ENCODE measurements around the gene DDX31.

DDX31 gene

GRCh38 chr9:132690696-132691095 lies 20.9 kb upstream of the DDX31 start:
- peaks cover 6 to 8% of the 10 kb centered on the region in 2 donors for H3K9me3 Mint-ChIP-seq
- no peaks in the 10 kb centered on the region for H3K4me1 Mint-ChIP-seq
- no peaks in the 10 kb centered on the region for H3K27me3 Mint-ChIP-seq
- no peak overlapping the region for H3K4me3 Mint-ChIP-seq
- no peak for DNase-seq
- H3K27ac Mint-ChIP-seq: no peak overlapping the region
- ATAC-seq: no peak

DNA sequence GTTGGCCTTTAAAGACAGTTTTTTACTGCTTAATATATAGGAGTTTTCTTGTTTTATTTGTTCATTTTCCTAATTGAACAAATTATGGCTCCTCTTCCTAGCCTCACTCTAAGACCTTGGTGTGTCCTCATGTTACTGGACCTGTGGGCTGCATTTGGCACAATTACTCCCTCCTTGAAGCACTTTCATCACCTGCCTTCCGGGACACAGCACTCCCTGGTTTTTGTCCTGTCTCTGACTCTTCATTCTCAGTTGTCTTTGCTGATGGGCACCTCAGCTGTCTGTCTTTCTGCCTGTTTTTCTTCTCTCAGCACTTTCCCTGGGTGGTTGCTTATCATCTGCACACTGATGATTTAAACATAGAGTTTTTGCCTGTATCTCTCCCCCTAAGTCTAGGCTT lies 14.1 kb upstream of the DDX31 start:
- no peak for DNase-seq
- no peaks in the 10 kb centered on the region for H3K9me3 Mint-ChIP-seq
- ATAC-seq: no peak
- no peak overlapping the region for H3K4me3 Mint-ChIP-seq
- H3K27me3 Mint-ChIP-seq: no peaks in the 10 kb centered on the region
- no peak overlapping the region for H3K27ac Mint-ChIP-seq
- H3K4me1 Mint-ChIP-seq: peaks cover 28% of the 10 kb centered on the region

DNA sequence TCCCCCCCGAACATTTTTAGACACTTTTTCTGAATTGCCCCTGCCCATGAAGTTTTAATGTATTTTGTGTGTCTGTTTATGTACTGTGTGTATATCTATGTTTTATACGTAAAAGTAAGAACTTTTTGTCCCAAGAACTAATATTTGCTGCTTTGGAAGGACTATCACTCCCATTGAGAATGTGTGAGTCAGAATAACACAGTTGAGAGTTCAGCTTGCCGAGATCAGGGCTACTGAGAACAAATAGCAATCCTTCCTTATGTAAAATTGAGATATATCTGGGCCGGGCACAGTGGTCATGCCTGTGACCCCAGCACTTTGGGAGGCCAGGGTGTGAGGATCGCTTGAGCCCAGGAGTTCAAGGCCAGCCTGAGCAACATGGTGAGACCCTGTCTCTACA lies 11.8 kb upstream of the DDX31 start:
- H3K4me3 Mint-ChIP-seq: no peak overlapping the region
- ATAC-seq (no peak), DNase-seq (no peak)
- no peaks in the 10 kb centered on the region for H3K27me3 Mint-ChIP-seq
- H3K4me1 Mint-ChIP-seq: peaks cover 43% of the 10 kb centered on the region
- no peak overlapping the region for H3K27ac Mint-ChIP-seq
- H3K9me3 Mint-ChIP-seq: no peaks in the 10 kb centered on the region

DNA sequence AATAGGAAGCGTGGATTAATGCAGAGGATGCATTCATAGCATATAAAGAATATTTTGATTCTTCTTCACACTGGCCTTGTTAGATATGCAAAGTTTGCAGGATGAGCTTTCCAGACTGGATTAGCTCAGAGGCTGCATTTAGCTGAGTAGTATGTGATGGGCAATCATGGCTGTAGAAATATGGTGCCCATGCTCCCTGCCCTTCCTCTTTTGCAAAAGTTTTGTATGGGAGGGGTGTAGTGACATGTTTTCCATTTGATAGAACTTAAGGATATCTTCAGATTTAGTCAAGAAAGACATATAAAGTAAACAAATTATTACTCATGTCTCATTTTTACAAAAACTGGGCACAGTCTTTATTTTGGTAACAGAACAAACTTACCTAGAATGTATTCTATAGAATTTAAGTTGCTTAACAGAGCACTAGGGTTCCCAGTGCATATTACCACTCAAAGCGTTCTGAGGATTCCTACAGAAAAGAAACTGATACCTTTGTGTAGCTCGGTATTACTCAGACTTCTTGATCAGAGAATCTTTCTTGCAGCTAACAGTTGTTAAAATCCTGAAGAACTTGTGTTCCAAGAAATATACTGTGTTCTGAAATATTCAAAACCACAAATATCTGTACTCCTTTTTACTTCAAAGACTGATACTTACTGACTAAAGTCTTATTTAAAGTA lies 10.3 kb upstream of the DDX31 start:
- DNase-seq (no peak), ATAC-seq (peak; percentile 86)

GRCh38 chr9:132677976-132678375 lies 8.2 kb upstream of the DDX31 start:
- ATAC-seq (no peak), DNase-seq (no peak)
- H3K4me1 Mint-ChIP-seq: peaks cover 61% of the 10 kb centered on the region
- no peaks in the 10 kb centered on the region for H3K27me3 Mint-ChIP-seq
- H3K9me3 Mint-ChIP-seq: no peaks in the 10 kb centered on the region
- H3K4me3 Mint-ChIP-seq: no peak overlapping the region
- no peak overlapping the region for H3K27ac Mint-ChIP-seq

More for the DNA sequence above, 10.3 kb upstream of the DDX31 start:
- Mint-ChIP-seq H3K4me1 (peaks cover 43% of the 10 kb centered on the region), H3K9me3 (no peaks in the 10 kb centered on the region), H3K27ac (no peak overlapping the region), H3K4me3 (peak overlapping the region in 1 of 2 donors; percentile 23), H3K27me3 (no peaks in the 10 kb centered on the region)

DNA sequence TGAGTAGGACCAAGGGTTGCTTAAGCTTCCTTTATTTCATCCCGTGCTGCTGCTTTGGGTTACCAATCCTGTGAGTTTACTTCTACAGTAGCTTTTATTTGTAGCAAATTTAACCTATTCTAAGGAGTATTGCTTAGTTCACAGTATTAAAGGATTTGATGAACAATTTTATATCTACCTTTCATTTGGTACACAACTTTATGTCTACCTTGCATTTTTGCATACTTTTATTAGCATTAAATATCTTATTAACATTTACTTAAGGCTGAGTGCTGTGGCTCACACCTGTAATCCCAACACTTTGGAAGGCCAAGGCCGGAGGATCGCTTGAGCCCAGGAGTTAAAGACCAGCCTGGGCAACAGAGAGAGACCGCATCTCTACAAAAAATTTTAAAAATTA lies 4.7 kb upstream of the DDX31 start:
- no peak for ATAC-seq
- H3K4me1 Mint-ChIP-seq: peaks cover 60% of the 10 kb centered on the region
- DNase-seq: no peak
- no peak overlapping the region for H3K4me3 Mint-ChIP-seq
- no peak overlapping the region for H3K27ac Mint-ChIP-seq
- H3K9me3 Mint-ChIP-seq: no peaks in the 10 kb centered on the region
- H3K27me3 Mint-ChIP-seq: no peaks in the 10 kb centered on the region

DNA sequence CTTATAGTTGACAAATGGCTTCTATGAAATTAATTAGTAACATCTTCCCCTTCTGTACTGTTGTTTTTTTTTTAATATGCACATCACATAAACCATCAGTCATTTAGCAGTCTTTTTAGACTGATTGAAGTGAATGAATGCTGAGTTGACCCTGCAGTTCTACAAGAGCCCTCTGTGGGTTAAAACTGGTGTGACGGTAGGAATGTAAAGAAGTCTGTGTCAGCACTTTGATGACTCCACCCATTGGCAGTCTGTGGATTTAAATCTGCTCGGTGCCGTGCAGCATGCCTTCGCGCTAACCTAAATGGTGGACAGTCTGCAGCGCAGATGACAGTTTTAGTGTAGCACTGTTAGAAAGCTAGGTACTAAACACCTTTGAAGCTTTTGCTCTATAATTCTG lies 3.6 kb upstream of the DDX31 start:
- ATAC-seq: no peak

DNA sequence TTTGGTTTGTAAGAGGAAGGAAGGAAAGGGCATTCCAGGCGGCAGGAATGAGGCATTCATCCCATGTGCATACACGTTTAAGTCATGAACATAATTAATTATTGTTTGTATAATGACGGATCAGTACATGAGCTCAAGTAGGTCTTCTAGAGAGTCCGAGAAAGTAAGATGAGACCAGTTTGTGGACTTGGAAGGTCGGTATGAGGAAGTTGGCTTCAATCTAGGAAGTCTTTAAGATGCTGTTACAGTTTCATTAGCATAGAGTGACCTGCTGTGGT lies 2.6 kb upstream of the DDX31 start:
- H3K27me3 Mint-ChIP-seq: no peaks in the 10 kb centered on the region
- no peak for DNase-seq
- no peak overlapping the region for H3K27ac Mint-ChIP-seq
- peaks cover 60% of the 10 kb centered on the region for H3K4me1 Mint-ChIP-seq
- H3K4me3 Mint-ChIP-seq: peak overlapping the region; percentile 21 to 93
- ATAC-seq: no peak
- no peaks in the 10 kb centered on the region for H3K9me3 Mint-ChIP-seq

More for the DNA sequence above, 3.6 kb upstream of the DDX31 start:
- H3K27me3 Mint-ChIP-seq: no peaks in the 10 kb centered on the region
- H3K4me1 Mint-ChIP-seq: peaks cover 56% of the 10 kb centered on the region
- DNase-seq: peak in 1 of 2 donors; percentile 6
- H3K9me3 Mint-ChIP-seq: no peaks in the 10 kb centered on the region
- H3K4me3 Mint-ChIP-seq: peak overlapping the region; percentile 17 to 18
- no peak overlapping the region for H3K27ac Mint-ChIP-seq

DNA sequence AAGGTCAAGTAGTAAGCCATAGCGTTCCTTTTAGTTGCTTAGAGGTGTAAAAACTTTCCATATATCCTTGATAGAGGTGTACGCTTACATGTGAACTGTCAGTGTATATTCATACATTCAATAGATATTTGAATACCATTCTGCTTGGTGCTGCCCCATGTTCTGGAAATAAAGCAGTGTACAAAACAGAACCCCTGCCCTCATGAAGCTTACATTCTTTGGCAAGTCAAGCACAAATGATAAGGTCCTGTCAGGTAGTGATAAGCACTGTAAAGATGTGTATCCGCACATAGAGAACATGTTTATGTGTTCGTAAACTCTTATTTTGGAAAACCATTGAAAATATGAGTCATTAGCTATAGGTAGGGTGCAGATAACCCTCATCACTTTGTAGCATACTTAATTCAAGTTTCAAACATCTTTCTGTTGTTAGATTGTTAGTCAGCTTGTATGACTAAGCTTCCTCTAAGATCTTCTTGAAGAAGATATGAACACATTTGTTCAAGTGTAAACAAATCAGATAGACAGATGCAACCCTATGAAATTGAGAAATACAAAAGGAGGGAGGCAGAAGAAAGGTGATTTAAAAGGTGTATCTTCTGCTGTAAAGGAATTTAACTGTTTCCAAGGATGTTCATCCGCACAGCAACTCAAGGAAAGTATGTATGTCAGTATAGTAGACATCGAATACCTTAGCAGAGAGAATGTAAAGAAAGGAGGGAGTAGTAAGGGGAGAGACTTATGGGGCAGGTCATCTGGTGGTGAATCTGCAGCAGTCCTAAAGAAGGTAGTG lies 2.0 kb upstream of the DDX31 start:
- no peaks in the 10 kb centered on the region for H3K27me3 Mint-ChIP-seq
- ATAC-seq: no peak
- H3K4me3 Mint-ChIP-seq: peak overlapping the region; percentile 93 to 97
- peaks cover 57% of the 10 kb centered on the region for H3K4me1 Mint-ChIP-seq
- H3K9me3 Mint-ChIP-seq: no peaks in the 10 kb centered on the region
- no peak for DNase-seq
- H3K27ac Mint-ChIP-seq: peak overlapping the region in 1 of 2 donors; percentile 97

DNA sequence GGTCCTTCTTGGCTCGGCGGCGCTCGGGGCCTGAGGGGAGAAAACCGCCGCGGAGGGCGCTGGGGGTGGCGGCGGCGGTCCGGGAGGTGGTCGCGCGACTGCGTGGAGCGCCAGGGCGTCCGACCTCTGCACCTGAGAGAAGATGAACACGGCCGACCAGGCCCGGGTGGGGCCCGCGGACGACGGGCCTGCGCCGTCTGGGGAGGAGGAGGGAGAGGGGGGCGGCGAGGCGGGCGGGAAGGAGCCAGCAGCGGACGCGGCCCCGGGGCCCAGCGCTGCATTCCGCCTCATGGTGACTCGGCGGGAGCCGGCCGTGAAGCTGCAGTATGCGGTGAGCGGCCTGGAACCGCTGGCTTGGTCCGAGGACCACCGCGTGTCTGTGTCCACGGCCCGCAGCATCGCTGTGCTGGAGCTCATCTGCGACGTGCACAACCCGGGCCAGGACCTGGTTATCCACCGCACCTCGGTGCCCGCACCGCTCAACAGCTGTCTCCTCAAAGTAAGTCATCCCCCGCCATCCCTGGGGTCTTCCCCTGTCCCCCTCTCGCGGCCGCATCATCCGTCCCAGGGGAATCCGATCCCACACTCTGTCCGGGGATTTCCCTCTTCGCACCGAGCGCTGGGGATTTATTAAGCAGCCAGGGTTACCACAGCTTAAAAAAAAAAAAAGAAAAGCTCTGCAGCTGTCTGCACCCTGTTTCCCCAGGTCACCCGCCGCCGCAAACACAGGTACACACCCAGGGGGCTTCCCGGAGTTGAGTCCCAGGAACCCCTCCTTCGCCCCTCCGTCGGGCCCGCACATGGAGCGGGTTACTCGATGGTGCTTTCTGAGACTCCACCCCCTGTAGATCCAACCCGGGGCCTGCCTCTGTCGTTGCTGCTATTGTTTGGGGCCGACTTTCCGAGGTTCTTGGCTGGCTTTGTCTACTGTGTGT lies 941 bp upstream of the DDX31 start, which contains the start of gene GTF3C4:
Gene GTF3C4 (plus strand): TSS at position 8 of the 935 bp plus-strand sequence. CDS start 135 bp downstream, at position 143.
- DNase-seq (peak; percentile 36 to 61), ATAC-seq (peak; percentile 79)
- Mint-ChIP-seq H3K4me3 (peak within 1 kb of the TSS; percentile 93 to 97), H3K27ac (peak within 1 kb of the TSS; percentile 97 to 98), H3K4me1 (peaks cover 54% of the 10 kb centered on the region), H3K9me3 (no peaks in the 10 kb centered on the region), H3K27me3 (no peaks in the 10 kb centered on the region)

DNA sequence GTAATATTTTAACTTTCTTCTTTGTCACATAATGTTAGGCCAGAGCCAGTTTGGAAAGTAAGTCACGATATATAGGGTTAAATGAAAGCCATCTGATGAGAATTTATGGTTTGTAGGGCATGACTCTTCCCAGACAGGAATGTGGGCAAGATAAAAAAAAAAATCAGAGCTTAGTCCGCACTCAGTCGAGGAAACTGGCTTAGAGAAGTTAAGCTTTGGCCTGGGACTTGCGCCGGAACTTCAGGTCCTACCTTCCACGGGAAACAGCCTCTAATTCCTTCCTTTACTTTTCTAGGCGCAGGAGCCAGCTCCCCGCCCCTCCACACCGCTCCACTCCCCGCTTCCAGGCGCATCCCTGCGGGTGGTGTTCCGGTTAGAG lies 475 bp downstream of the DDX31 start:
- ATAC-seq (no peak), DNase-seq (no peak)
- H3K27ac Mint-ChIP-seq: peak overlapping the region; percentile 94 to 98
- no peaks in the 10 kb centered on the region for H3K9me3 Mint-ChIP-seq
- H3K4me1 Mint-ChIP-seq: peaks cover 50% of the 10 kb centered on the region
- peak overlapping the region; percentile 93 to 97 for H3K4me3 Mint-ChIP-seq
- no peaks in the 10 kb centered on the region for H3K27me3 Mint-ChIP-seq

- Mint-ChIP-seq H3K27me3 (no peaks in the 10 kb centered on the region), H3K4me3 (no peak overlapping the region), H3K4me1 (peaks cover 13% of the 10 kb centered on the region), H3K9me3 (no peaks in the 10 kb centered on the region), H3K27ac (no peak overlapping the region)
- no peak for ATAC-seq
- DNase-seq: no peak
These were observed 5.9 kb downstream of the DDX31 start for GRCh38 chr9:132663851-132664250.

DNA sequence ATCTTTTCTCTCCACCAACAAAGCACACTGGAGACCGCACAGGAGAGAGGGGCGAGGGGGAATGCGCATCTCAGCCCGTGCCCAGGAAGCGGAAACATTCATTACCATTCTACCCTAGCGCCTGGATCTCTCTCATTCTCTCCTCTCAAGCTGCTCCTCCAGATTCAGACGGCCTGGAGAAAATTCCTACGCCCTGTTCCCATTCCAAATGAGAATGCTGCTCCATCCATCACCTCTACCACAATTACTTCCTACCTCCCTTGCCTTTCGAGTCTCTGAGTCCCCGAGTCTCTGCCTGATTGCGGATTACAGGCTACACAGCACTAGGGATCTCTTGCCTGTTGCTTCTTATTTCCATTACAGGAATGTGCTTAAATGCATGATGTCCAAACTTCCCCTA lies 6.7 kb downstream of the DDX31 start:
- peaks cover 5% of the 10 kb centered on the region for H3K4me1 Mint-ChIP-seq
- H3K9me3 Mint-ChIP-seq: no peaks in the 10 kb centered on the region
- DNase-seq (no peak), ATAC-seq (no peak)
- H3K27ac Mint-ChIP-seq: no peak overlapping the region
- no peak overlapping the region for H3K4me3 Mint-ChIP-seq
- no peaks in the 10 kb centered on the region for H3K27me3 Mint-ChIP-seq

DNA sequence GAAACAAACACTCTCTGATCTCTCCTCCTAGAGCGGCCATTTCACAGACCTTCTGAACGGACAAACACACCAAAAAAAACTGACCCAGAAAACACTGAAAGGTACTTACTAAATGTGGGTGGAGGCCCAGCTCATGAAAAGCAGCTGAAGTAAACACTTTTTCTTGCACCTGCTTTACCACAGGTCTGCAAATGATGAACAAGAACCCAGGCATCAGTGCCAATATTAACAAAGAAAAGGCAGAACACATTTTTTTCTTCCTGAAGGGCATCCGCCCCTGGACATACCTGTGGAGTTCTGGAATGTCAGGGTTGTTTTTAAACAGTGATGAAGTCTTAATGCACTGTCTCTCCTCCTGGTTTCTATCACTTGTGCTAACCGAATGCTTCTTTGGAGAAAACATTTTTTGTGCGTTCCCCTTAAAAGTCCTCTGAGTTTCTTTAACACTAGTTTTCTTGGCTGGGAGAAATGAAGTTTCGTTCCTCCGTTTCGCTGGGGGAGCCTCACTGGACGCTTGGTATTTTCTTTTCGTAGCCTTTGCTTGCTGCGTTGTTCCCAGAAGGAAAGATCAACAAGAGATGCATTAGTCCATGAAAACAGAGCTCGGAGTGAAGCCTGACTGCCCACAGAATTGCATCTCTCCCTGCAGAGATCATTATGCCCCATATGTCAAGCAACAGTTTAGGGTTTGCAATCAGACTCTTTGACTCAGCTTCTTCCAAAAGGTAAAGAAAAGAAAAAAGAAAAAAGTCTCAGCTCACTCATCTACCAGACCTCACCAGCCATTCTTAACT lies 7.4 kb downstream of the DDX31 start:
- ATAC-seq: no peak
- H3K4me3 Mint-ChIP-seq: no peak overlapping the region
- H3K9me3 Mint-ChIP-seq: no peaks in the 10 kb centered on the region
- no peak overlapping the region for H3K27ac Mint-ChIP-seq
- no peaks in the 10 kb centered on the region for H3K27me3 Mint-ChIP-seq
- DNase-seq: no peak
- H3K4me1 Mint-ChIP-seq: no peaks in the 10 kb centered on the region

DNA sequence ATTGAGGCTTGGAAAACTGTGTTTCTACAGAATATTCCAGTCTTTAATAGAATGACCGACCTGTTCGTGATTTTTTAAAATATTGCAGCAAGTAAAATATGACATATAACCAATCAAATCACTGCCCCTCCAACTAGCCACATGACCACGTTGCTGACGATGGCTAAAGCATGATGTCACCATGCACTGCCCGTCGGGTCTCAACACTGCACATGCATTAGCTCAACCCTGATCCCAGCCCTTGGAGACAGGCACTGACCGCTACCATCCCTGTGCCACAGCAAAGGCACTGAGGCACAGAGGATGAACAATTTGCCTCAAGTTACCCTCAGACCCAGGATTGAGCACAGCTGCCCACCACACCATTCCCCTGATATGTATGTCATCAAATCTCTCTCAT lies 13.5 kb downstream of the DDX31 start:
- H3K27ac Mint-ChIP-seq: no peak overlapping the region
- H3K27me3 Mint-ChIP-seq: no peaks in the 10 kb centered on the region
- no peaks in the 10 kb centered on the region for H3K9me3 Mint-ChIP-seq
- ATAC-seq: no peak
- H3K4me1 Mint-ChIP-seq: no peaks in the 10 kb centered on the region
- DNase-seq: no peak
- no peak overlapping the region for H3K4me3 Mint-ChIP-seq

Measured in stimulated activated naive CD8-positive, alpha-beta T cell treated with anti-CD3 and anti-CD28 coated beads, Interleukin-15, amount 100 ng/mL, for 72 hours (primary cell).